Activated CD4-positive, alpha-beta memory T cell treated with anti-CD3 and anti-CD28 coated beads for 36 hours (primary cell): ENCODE data around the gene GFI1. TPM values are rescaled to one million over a fixed set of nuclear protein-coding genes. Genes with fewer than 3 reads are reported as not detected.
"Not testable (repeated sequence)": the region's sequence is repeated elsewhere in the genome, so short reads cannot be mapped to it uniquely, and the experiment has no call there.

Experiments used
- CTCF ChIA-PET: fragments of 350-600 bp; sonication (Branson Sonifier 250); formaldehyde crosslinking; loops from one replicate; lab custom pipeline; 2021; ENCODE audit warnings: antibody characterized with exemption, inconsistent platforms; lab: Charles Lee
- POLR2A ChIA-PET: fragments of 350-600 bp; sonication (Branson Sonifier 250); formaldehyde crosslinking; loops from one replicate; lab custom pipeline; 2021; ENCODE audit warnings: antibody characterized with exemption; lab: Charles Lee
- DNase-seq: peaks from one replicate; pipeline ENCODE4 v3.0.0-alpha.2; 2020
- H3K27ac Mint-ChIP-seq: one replicate; pipeline ENCODE4 v1.8.0; 2021; ENCODE audit warnings: mixed read lengths
- H3K27me3 Mint-ChIP-seq: one replicate; pipeline ENCODE4 v1.8.0; 2021; ENCODE audit warnings: mixed read lengths
- H3K36me3 Mint-ChIP-seq: one replicate; pipeline ENCODE4 v1.8.0; 2021; ENCODE audit warnings: mixed read lengths
- H3K4me1 Mint-ChIP-seq: one replicate; pipeline ENCODE4 v1.8.0; 2021; ENCODE audit warnings: low read depth, mixed read lengths
- H3K4me3 Mint-ChIP-seq: one replicate; pipeline ENCODE4 v1.8.0; 2021; ENCODE audit warnings: mild to moderate bottlenecking, mixed read lengths
- H3K9me3 Mint-ChIP-seq: one replicate; pipeline ENCODE4 v1.8.0; 2021; ENCODE audit warnings: mixed read lengths
- intact Hi-C: fragments of 100-400 bp; cut with micrococcal nuclease; formaldehyde crosslinking; loops from one replicate; pipeline ENCODE4 v1.15.1; 2023
- total RNA-seq, 2 experiments: library from RNA; stranded (reverse); gene quantifications; one replicate each; pipeline ENCODE4 v1.2.3, GENCODE V29; 2021

The GFI1 gene
- total RNA-seq, 2 experiments from 2014 or later = 53.3 to 55.3 TPM

- Mint-ChIP-seq H3K4me3 (no peak overlapping the region), H3K27me3 (no peaks in the 10 kb centered on the region), H3K36me3 (no peaks in the 10 kb centered on the region), H3K9me3 (no peaks in the 10 kb centered on the region), H3K27ac (no peak overlapping the region), H3K4me1 (peaks cover 8% of the 10 kb centered on the region)
- CTCF ChIA-PET = no interaction called here
- POLR2A ChIA-PET = no interaction called here
- peak; percentile 34 for DNase-seq
- intact Hi-C loops = loop anchor here (1.0 kb wide), 1 partner anchor 35 kb away; no protein-coding TSS in a partner anchor
Observed at GRCh38 chr1:92439291-92439690, 47.4 kb downstream of the GFI1 start.

- H3K27ac Mint-ChIP-seq, DNase-seq, CTCF ChIA-PET, H3K27me3 Mint-ChIP-seq, H3K4me1 Mint-ChIP-seq, H3K4me3 Mint-ChIP-seq, H3K36me3 Mint-ChIP-seq, H3K9me3 Mint-ChIP-seq, POLR2A ChIA-PET, intact Hi-C loops: not testable (repeated sequence)
Observed at GRCh38 chr1:92434572-92434971, 52.2 kb downstream of the GFI1 start.

- peaks cover 3% of the 10 kb centered on the region for H3K9me3 Mint-ChIP-seq
- CTCF ChIA-PET = interaction anchor here (0.9 kb wide), 1 partner anchor 51 kb away, joined by 3 read pairs; no protein-coding TSS in a partner anchor
Observed at GRCh38 chr1:92430030-92430429, 56.7 kb downstream of the GFI1 start.

GRCh38 chr1:92425617-92426016, 61.1 kb downstream of the GFI1 start:
- no peaks in the 10 kb centered on the region for H3K27me3 Mint-ChIP-seq
- no peak overlapping the region for H3K4me3 Mint-ChIP-seq
- H3K9me3 Mint-ChIP-seq = no peaks in the 10 kb centered on the region
- H3K4me1 Mint-ChIP-seq = no peaks in the 10 kb centered on the region
- intact Hi-C loops = no loop called here
- ChIA-PET POLR2A (no interaction called here), CTCF (no interaction called here)
- no peak overlapping the region for H3K27ac Mint-ChIP-seq
- DNase-seq = no peak
- no peaks in the 10 kb centered on the region for H3K36me3 Mint-ChIP-seq

More at GRCh38 chr1:92430030-92430429, 56.7 kb downstream of the GFI1 start:
- no peak for DNase-seq
- no peaks in the 10 kb centered on the region for H3K4me1 Mint-ChIP-seq
- no peak overlapping the region for H3K4me3 Mint-ChIP-seq
- H3K27me3 Mint-ChIP-seq = no peaks in the 10 kb centered on the region
- POLR2A ChIA-PET = no interaction called here
- intact Hi-C loops = no loop called here
- H3K36me3 Mint-ChIP-seq = no peaks in the 10 kb centered on the region
- H3K27ac Mint-ChIP-seq = no peak overlapping the region

Other genes with a start within 250 kb of the GFI1 start
- gene GLMN, start 187.9 kb downstream of the GFI1 start, total RNA-seq = 10 to 100 TPM; 10.9 to 13.3 TPM
- gene RPAP2, start 187.9 kb downstream of the GFI1 start, total RNA-seq = 10 to 100 TPM; 28.6 to 31.6 TPM